Cortex of kidney (tissue), 1 donor: Measurements from ENCODE around the gene HOXA3.

Experiments
- DNase-seq: peaks from one replicate; lab custom pipeline; 2025; lab: John Stamatoyannopoulos, UW

The HOXA3 gene

GRCh38 chr7:27143950-27144780, 8.2 kb downstream of the HOXA3 start:
- no peak for DNase-seq

GRCh38 chr7:27143023-27143949, 9.1 kb downstream of the HOXA3 start, which contains the start of gene HOXA5:
TSS of gene HOXA5 (minus strand) at chr7:27143681. CDS start at chr7:27143607, 74 bp downstream.
- peak; percentile 28 for DNase-seq

- no peak for DNase-seq
Observed at GRCh38 chr7:27142580-27143022, 9.8 kb downstream of the HOXA3 start.

- no peak for DNase-seq
Observed at GRCh38 chr7:27141923-27142579, 10.3 kb downstream of the HOXA3 start.

- DNase-seq: no peak
Observed at GRCh38 chr7:27141137-27141922, 11.1 kb downstream of the HOXA3 start.

- DNase-seq: no peak
Observed at GRCh38 chr7:27140126-27140857, 12.1 kb downstream of the HOXA3 start.

- DNase-seq: no peak
Observed at GRCh38 chr7:27139334-27140125, 12.9 kb downstream of the HOXA3 start.

- DNase-seq: no peak
Observed at GRCh38 chr7:27138985-27139333, 13.4 kb downstream of the HOXA3 start.

- no peak for DNase-seq
Observed at GRCh38 chr7:27138472-27138871, 13.9 kb downstream of the HOXA3 start.

- DNase-seq: no peak
Observed at GRCh38 chr7:27137640-27138315, 14.6 kb downstream of the HOXA3 start.

- no peak for DNase-seq
Observed at GRCh38 chr7:27134392-27134791, 18.0 kb downstream of the HOXA3 start.

- DNase-seq: no peak
Observed at GRCh38 chr7:27133409-27134231, 18.8 kb downstream of the HOXA3 start.

- DNase-seq: no peak
Observed at GRCh38 chr7:27132978-27133377, 19.4 kb downstream of the HOXA3 start.

- no peak for DNase-seq
Observed at GRCh38 chr7:27132214-27132613, 20.2 kb downstream of the HOXA3 start.

GRCh38 chr7:27131390-27131819, 21.0 kb downstream of the HOXA3 start:
- no peak for DNase-seq

GRCh38 chr7:27130540-27131389, 21.6 kb downstream of the HOXA3 start, which contains the start of gene HOXA4:
TSS of gene HOXA4 (minus strand) at chr7:27130757. CDS start at chr7:27130733, 24 bp downstream.
- peak; percentile 47 for DNase-seq
